ENCODE measurements around the gene SMIM1. TPM values are rescaled to one million over a fixed set of nuclear protein-coding genes. Genes with fewer than 3 reads are reported as not detected.

SMIM1 gene
- total and polyA plus RNA-seq, 2 experiments from 2014 or later: not detected

DNA sequence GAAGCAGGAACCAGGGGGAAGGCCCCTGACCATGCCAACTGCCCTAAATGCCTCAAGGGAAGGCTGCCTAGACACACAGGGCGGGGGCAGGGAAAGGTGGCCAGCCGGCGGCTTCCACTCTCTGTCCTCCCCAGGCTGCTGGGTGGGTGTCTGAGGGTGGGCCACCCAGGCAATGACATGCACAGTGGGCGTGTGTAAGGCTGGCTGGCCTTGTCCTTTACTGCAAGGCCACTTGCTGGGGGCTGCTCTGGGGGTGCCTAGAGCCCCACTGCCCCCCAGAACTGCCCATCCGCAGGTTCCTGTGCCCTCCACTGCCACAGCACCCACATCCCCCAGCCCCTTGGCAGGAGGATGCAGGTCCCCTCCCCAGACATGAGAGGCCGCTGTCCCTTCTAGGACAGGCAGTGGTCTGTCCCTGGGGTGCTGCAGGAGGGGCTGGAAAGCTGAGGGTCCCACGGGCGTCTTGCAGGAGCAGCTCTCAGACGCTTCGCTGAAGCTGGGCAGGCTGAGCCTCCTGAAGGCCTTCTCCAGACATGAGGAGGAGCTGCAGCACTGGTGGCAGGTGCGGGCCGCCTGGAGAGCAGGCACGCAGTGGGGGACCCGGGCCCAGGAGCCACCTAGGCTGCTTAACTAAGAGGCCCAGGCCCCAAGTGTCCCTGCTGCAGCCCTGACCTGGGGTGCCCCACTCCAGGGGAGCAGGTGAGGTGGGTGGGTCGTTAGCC, 10.2 kb upstream of the SMIM1 start:
- H3F3A ChIP-seq (ENCODE audit: insufficient read depth): no peaks in the 10 kb centered on the region
- no peak overlapping the region for H3K4me3 ChIP-seq
- no peak overlapping the region for H3K9ac ChIP-seq
- in situ Hi-C loops (cut with MboI): no loop called here
- H4K20me1 ChIP-seq (ENCODE audit: insufficient read depth): no peaks in the 10 kb centered on the region
- no peak for DNase-seq
- WGBS, 2 experiments (ENCODE audit: low coverage in 1 of 2, low lambda C conversion rate in 2 of 2, missing lambda C conversion rate in 2 of 2): 46 to 54% methylated on average over 10 to 11 of the region's 15 CpGs
- peaks cover 10% of the 10 kb centered on the region; the same call in 1 of the 2 replicates for H3K27me3 ChIP-seq (replicated peaks; ENCODE audit: insufficient read depth)
- no peaks in the 10 kb centered on the region for H3K9me2 ChIP-seq (ENCODE audit: insufficient read depth)
- no peak overlapping the region for H2AFZ ChIP-seq
- H3K4me1 ChIP-seq (ENCODE audit: insufficient read depth): no peaks in the 10 kb centered on the region
- no peaks in the 10 kb centered on the region for H3K9me3 ChIP-seq (ENCODE audit: low read depth)
- no peaks in the 10 kb centered on the region for H3K36me3 ChIP-seq (ENCODE audit: low read depth)
- H3K4me2 ChIP-seq (ENCODE audit: unreplicated experiment): no peak overlapping the region
- H3K79me2 ChIP-seq (ENCODE audit: insufficient read depth): no peaks in the 10 kb centered on the region
- TF ChIP-seq EZH2 (IDR thresholded peaks at IDR 0.05; ENCODE audit: insufficient read depth, poor library complexity, severe bottlenecking): no peak
- no peak for TF ChIP-seq EZH2phosphoT487 (IDR thresholded peaks at IDR 0.05; ENCODE audit: insufficient read depth, low read depth)
- H3K27ac ChIP-seq: no peak overlapping the region

DNA sequence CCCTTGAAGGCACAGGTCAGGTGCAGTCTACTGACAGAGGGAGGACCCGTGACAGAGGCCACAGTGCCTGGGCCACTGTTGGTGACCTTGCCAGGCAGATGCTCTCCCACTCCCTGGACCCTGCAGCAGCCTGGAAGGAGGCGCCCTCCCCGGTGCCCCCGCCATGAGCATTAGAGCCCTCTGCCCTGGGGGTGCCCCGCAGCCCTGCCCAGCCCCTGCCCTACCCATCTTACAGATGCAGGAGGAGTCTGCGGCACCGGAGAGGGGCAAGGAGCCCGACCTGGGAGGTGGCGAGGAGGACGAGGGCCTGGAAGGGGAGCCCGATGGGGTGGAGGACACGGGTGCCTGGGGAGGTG, 9.7 kb upstream of the SMIM1 start:
- H3K4me3 ChIP-seq: no peak overlapping the region
- WGBS, 2 experiments (ENCODE audit: low coverage in 1 of 2, low lambda C conversion rate in 2 of 2, missing lambda C conversion rate in 2 of 2): 58 to 62% methylated on average over 9 to 12 of the region's 12 CpGs
- no peaks in the 10 kb centered on the region for H3K79me2 ChIP-seq (ENCODE audit: insufficient read depth)
- H3K9ac ChIP-seq: no peak overlapping the region
- H4K20me1 ChIP-seq (ENCODE audit: insufficient read depth): no peaks in the 10 kb centered on the region
- no peak overlapping the region for H3K4me2 ChIP-seq (ENCODE audit: unreplicated experiment)
- H3K9me3 ChIP-seq (ENCODE audit: low read depth): no peaks in the 10 kb centered on the region
- no peak overlapping the region for H2AFZ ChIP-seq
- no peaks in the 10 kb centered on the region for H3K36me3 ChIP-seq (ENCODE audit: low read depth)
- no peaks in the 10 kb centered on the region for H3F3A ChIP-seq (ENCODE audit: insufficient read depth)
- H3K27ac ChIP-seq: no peak overlapping the region
- DNase-seq: no peak
- H3K9me2 ChIP-seq (ENCODE audit: insufficient read depth): no peaks in the 10 kb centered on the region
- TF ChIP-seq EZH2 (IDR thresholded peaks at IDR 0.05; ENCODE audit: insufficient read depth, poor library complexity, severe bottlenecking) (no peak), EZH2phosphoT487 (IDR thresholded peaks at IDR 0.05; ENCODE audit: insufficient read depth, low read depth) (no peak)
- no peaks in the 10 kb centered on the region for H3K4me1 ChIP-seq (ENCODE audit: insufficient read depth)
- in situ Hi-C loops (cut with MboI): no loop called here
- H3K27me3 ChIP-seq (replicated peaks; ENCODE audit: insufficient read depth): peaks cover 10% of the 10 kb centered on the region; the same call in 1 of the 2 replicates

DNA sequence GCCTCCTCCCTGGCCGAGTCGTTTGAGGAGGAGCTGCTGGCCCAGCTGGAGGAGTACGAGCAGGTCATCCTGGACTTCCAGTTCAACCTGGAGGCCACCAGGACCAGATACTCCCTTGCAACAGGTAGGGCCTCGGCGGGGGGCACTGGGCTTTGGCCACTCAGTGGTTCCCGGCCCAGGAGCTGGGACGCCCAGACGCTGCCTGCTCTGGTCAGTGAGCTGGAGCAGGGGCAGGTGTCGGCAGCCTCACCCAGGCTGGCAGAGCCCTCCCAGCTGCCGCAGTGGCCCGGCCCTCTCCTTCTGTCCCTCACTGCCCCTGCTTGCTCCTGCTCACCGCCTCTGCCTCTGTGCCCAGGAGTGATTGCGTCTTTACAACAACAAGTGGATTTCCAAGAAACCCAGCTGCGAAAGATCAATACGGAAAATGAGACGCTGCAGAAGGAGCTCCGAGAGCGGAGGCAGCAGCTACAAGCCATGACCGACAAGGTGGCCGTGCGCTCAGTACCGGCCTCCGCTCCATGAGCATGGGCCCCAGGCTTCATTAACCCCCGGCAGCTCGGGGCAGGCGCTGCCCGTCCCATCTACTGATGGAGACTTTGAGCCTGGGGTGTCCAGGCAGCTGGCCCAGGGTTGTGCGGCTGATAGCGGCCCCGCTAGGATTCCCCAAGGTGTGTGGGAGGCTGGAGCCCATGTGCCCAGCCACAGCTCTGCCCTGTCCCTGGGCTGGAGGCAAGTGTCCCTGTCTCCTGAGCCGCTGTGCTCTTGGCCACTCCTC, 9.0 kb upstream of the SMIM1 start:
- H3K9ac ChIP-seq: no peak overlapping the region
- H3K4me3 ChIP-seq: no peak overlapping the region
- TF ChIP-seq EZH2 (IDR thresholded peaks at IDR 0.05; ENCODE audit: insufficient read depth, poor library complexity, severe bottlenecking): no peak
- TF ChIP-seq EZH2phosphoT487 (IDR thresholded peaks at IDR 0.05; ENCODE audit: insufficient read depth, low read depth): no peak
- H3K36me3 ChIP-seq (ENCODE audit: low read depth): no peaks in the 10 kb centered on the region
- no peak overlapping the region for H3K27ac ChIP-seq
- H3F3A ChIP-seq (ENCODE audit: insufficient read depth): no peaks in the 10 kb centered on the region
- no peak for DNase-seq
- H2AFZ ChIP-seq: no peak overlapping the region
- no peaks in the 10 kb centered on the region for H3K4me1 ChIP-seq (ENCODE audit: insufficient read depth)
- H4K20me1 ChIP-seq (ENCODE audit: insufficient read depth): no peaks in the 10 kb centered on the region
- H3K9me2 ChIP-seq (ENCODE audit: insufficient read depth): no peaks in the 10 kb centered on the region
- H3K4me2 ChIP-seq (ENCODE audit: unreplicated experiment): no peak overlapping the region
- H3K9me3 ChIP-seq (ENCODE audit: low read depth): no peaks in the 10 kb centered on the region
- in situ Hi-C loops (cut with MboI): no loop called here
- H3K79me2 ChIP-seq (ENCODE audit: insufficient read depth): no peaks in the 10 kb centered on the region
- H3K27me3 ChIP-seq (replicated peaks; ENCODE audit: insufficient read depth): peaks cover 10% of the 10 kb centered on the region; the same call in 1 of the 2 replicates
- 69 to 71% methylated on average over 31 of the region's 31 CpGs for WGBS, 2 experiments (ENCODE audit: low coverage in 1 of 2, low lambda C conversion rate in 2 of 2, missing lambda C conversion rate in 2 of 2)

DNA sequence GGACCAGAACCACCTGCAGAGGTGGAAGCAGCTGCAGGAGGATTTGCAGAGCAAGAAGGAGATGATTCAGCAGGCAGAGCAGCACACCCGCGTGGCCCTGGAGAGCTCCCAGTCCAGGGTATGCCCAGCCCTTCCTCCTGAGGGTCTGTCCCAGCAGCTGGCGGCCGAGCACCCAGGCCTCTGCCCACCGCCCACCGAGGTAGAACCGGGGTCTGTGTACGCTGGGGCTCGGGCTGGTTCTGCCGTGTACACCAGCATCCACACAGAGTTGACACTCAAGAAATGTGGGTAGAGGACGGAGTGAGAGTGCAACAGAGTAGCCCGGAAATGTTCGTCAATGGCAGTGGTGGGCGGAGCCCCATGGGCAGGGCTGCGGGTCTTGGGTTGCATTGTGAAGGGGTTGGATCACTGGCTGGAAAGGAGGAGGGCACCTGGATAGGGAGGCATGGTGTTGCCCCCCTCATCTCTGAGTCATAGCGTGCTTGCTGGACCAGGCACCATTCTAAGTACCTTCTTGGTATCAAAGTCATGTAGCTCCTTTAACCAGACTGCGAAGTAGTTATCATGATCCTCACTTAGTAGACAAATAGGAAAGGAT, 5.1 kb upstream of the SMIM1 start:
- Histone ChIP-seq H3K9ac (no peak overlapping the region), H3K4me3 (no peak overlapping the region), H3K4me1 (ENCODE audit: insufficient read depth) (no peaks in the 10 kb centered on the region), H2AFZ (no peak overlapping the region), H3K79me2 (ENCODE audit: insufficient read depth) (no peaks in the 10 kb centered on the region), H3K4me2 (ENCODE audit: unreplicated experiment) (no peak overlapping the region), H3K27ac (no peak overlapping the region), H3K9me2 (ENCODE audit: insufficient read depth) (no peaks in the 10 kb centered on the region), H4K20me1 (ENCODE audit: insufficient read depth) (no peaks in the 10 kb centered on the region), H3F3A (ENCODE audit: insufficient read depth) (no peaks in the 10 kb centered on the region), H3K27me3 (replicated peaks; ENCODE audit: insufficient read depth) (peaks cover 13% of the 10 kb centered on the region; the same call in 1 of the 2 replicates), H3K36me3 (ENCODE audit: low read depth) (no peaks in the 10 kb centered on the region), H3K9me3 (ENCODE audit: low read depth) (no peaks in the 10 kb centered on the region)
- DNase-seq: no peak
- TF ChIP-seq EZH2phosphoT487 (IDR thresholded peaks at IDR 0.05; ENCODE audit: insufficient read depth, low read depth) (no peak), EZH2 (IDR thresholded peaks at IDR 0.05; ENCODE audit: insufficient read depth, poor library complexity, severe bottlenecking) (no peak)
- in situ Hi-C loops (cut with MboI): no loop called here
- WGBS, 2 experiments (ENCODE audit: low coverage in 1 of 2, low lambda C conversion rate in 2 of 2, missing lambda C conversion rate in 2 of 2): 81 to 88% methylated on average over 17 of the region's 17 CpGs
